ENCODE results near the gene TACC3.

Gene TACC3

DNA sequence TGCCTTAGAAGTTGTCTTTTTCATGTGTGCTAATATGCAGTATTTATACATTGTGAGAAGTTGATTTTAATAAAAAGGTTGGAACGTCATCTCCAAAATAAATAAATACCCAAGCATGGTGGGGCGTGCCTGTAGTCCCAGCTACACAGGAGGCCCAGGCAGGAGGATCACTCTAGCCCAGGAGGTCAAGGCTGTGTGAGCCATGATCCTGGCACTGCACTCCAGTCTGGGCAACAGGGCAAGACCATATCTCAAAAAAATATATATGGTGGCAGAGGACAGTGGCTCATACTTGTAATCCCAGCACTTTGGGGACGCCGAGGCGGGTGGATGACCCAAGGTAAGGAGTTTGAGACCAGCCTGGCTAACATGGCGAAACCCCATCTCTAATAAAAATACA lies 15.6 kb upstream of the TACC3 start:
- no peak for DNase-seq

DNA sequence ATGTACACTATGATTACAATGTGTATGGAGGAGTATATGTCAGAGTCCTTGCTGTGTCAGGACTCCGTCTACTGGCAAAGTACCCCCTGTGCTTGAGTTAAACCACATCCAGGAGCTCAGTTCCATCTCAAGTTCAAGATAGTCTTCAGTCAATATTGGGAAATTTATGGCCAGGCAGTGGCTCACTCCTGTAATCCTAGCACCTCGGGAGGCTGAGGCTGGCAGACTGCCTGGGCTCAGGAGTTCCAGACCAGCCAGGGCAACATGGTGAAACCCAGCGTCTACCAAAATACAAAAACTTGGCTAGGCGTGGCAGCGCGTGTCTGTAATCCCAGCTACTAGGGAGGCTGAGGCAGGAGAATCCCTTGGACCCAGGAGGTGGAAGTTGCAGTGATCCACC lies 15.0 kb upstream of the TACC3 start:
- DNase-seq, result no peak

DNA sequence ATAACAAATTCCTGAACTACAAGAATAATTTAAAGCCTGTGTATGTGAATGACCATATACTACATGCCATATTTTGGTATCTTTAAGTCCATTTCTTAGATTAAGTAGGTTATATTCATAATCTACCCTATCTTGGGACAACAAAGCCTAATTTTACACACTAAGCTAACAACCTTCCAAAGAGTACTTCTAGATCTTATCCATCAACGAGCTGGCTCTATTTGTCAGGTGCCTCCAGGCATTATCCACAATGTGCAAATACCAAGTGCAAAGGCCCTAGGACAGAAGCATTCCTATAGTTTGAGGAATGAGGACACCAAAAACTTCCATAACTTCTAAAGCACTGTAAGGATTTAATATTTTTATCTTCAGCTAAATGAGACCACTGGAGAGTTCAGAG lies 12.7 kb upstream of the TACC3 start:
- no peak for DNase-seq

DNA sequence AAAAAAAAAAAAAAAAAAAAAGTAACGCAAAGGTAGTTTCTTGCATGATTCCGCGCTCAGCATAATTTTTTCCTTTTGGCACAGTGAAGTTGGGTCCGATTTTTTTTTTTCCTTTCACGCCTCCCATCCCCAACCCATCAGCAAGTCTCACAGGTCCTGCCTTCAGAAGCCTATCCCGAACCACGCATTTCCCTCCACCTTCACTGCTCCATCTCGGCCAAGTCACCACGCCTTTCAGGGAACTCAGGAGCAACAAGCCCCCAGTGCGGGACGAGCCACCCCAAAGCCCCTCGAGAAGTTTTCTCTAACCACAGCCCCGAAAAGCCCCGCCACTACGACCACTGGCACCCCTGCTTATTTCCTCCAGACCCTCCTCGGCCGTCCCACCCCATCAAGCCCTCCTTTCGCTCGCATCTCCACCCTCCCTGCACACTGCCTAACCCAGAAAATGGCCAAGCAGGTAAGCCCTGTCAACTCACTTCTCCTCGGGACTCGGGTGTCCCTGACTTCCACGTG lies 10.2 kb upstream of the TACC3 start:
- no peak for DNase-seq

DNA sequence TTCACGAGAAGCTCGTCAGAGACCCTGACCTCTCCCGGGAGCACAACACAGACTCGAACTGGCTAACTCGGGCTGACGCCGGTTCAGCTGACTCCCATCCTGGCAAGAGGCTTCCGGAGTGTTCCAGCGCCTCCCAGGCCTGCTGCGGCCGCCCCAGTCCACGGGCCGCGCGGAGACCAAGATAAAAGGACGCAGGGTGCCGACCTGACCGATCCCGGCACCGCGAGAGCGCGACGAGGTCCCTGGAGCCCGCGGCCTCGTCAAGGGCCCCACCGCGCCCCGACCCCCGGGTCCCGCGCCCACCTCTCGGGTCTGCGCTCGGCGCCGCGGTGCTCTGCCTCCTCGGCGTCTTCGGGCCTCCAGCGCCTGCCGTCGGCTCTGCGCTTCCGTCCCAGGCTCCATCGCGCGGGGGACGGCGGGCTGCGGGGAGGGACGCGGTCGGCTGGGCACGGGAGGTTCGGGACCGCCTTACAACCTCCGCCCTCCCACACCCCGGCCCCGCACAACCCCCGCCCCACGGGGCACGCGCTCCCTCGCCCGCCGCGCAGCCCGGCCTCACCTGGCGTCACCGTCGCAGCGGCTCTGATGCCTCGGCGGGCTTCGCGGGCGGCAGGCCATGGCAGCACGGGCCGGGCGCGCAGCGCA lies 9.6 kb upstream of the TACC3 start:
- no peak for DNase-seq

DNA sequence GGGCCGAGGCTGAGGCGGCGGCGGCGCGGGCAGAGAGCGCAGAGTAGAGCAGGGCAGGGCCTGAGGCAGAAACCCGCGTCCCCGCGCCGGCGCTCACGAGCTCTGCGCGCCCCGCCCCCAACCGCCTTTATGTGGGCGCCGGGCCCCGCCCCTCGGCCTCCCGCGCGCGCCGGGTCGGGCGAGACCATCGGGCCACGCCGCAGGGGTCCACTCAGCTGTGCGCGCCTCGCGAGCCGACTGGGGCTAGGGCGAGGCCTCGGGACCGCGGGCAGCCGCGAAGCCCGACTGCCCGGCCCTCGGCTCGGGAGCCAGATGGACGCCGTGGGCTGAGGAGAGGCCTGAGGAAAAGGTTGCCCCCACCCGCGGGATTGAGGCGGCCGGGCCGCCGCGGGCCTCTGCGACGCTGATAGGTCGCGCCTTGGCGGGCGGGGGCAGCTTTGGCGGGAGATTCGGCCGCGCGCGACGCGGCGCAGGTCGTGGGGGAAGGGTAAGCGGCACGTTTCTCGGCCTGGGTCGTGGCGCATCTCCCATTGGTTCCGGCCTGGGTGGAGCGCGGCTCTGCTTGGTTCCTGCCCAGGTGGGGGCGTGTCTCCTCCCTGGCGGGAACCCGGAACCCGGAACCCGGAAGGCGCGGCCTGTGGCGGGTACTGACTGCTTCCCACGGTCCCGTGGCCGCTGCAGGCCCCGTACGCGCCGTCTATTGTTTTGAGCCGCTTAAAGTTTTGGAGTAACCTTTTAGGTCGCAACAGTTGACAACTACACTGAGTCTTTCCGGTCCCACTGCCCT lies 8.9 kb upstream of the TACC3 start, which contains the start of gene SLBP:
Gene SLBP, minus strand, starts transcription at position 104 of the 787 bp plus-strand sequence. CDS start 131 bp downstream, outside the sequence.
- peak; percentile 97 for DNase-seq

DNA sequence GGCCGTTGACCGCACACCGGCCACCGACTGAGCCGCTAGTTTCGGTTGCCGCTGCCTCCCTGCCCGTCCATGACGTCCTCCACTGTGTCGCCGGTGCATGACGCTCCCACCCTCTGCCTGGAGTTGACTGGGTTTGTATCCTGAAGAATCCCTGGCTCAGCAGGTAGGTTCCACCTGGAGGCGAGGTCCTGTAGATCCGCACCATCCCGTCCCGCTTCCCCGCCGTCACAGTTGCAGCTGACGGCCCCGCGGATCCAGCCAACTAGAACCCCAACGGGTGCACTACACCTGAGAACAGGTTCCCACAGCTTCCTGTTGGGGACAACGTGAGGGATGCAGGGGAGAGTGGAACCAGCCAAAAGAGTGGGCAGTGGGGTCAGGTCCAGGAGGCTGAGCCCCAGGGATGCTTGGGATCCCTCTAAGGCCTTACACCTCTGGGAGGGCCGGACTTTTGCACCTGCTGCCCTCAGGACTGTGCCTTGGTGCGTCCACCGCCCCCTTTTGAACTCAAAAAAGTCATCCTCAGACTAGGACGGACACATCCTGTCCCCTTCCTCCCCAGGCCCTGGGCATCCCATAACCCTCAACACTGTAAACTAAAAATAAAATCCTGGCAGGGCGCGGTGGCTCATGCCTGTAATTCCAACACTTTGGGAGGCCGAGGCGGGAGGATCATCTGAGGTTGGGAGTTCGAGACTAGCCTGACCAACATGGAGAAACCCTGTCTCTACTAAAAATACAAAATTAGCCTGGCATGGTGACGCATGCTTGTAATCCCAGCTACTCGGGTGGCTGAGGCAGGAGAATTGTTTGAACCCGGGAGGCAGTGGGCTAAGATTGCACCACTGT lies 8.1 kb upstream of the TACC3 start:
- DNase-seq, result peak; percentile 60

DNA sequence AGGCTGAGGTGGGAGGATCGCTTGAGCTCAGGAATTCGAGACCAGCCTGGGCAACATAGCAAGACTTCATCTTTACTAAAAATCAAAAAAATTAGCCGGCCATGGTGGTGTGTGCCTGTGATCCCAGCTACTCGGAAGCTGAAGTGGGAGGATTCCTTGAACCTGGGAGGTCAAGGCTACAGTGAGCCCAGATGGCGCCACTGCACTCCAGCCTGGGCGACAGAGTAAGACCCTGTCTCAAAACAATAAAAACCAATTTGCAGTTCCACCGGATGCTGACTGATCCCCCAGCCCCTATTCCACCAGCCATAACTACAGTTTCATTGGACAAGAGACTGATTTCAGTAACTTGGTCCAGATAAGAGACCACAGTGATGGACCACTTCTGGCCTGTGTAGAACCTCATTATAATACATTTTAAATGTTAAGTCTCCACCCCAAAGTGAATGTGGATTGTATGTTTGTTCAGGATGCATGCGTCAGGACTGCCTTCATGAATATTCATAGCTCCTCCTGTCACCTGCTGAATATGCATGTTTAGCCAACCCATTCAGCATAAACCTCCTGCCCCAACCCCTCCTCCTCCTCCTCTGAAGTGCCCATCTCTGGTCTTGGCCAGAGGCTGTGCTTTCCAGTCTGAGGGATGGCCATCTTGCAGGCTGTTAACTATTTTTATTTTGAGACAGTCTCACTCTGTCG lies 6.9 kb upstream of the TACC3 start:
- DNase-seq, result peak; percentile 31

DNA sequence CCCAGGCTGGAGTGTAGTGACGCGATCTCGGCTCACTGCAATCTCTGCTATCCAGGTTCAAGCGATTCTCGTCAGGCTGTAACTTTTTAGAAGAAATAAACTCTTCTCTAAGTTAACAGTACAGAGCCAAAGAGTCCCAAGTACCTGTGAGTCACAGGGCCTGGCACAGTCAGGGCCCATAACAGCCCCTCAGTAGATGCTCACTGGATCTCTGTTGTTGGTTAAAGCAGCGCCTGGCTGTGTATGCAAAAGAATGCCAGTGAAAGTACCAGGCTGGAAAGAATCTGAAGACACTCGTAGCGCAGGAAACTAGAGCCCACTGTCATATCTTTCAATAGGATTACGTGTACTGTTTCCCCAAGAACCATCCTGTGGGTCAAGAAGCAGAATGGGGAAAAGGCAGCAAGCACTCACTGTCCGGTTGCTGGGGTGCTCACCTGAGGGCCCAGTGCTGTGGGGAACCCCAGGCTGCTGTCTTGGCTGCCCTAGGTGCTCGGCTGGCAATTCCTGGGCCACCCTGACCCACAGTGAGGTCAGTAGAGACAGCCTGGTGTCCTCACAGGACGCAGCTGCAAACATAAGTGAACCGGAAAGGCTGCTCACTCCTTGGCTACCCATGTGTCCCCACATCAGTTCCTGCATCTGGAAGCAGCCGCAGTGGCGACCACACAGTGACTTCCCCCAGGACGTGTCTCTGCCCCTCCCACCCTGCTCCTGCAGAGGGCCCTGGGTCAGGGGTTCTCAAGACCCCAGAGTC lies 6.1 kb upstream of the TACC3 start:
- no peak for DNase-seq

DNA sequence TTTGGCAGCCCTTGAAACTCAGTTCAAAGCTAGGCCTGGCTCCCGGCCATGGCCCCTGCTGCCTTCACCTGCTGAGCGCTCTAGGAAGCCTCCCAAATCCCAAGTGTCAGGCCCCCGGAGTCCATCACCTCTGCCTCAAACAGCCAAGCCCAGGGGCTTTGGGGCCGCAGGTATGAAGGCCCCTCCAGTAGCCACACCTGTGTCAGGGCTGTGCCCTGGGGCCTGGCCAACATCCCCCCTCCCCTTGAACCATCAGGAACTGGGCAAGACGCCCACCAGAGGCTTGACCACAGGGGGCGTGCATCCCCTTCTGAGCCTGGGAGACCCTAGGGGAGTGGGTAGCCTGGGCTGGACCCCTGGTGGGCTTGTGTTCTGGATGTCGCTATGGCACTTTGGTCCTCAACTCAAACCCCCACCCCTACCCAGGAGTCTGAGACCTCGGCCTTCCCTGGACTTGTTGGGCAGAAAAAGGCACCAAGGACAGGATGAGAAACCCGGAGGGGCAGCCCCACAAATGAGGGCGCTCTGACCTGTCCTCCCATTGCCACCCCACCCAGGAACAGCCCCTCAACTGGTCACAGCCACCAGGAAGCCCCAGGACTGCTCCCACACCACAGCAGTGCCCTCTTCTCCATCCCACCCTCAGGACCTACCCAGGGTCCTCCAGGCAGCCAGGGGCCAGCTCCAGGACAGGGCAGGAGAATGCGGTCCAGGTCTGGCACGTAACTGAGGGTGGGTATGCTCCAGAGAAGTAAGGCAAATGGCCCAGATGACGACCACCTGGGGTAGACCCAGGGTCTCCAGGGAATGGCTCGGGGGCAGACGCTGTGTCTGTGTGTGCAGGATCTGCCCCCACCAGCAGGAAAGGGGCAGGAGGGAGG lies 5.0 kb upstream of the TACC3 start:
- no peak for DNase-seq

DNA sequence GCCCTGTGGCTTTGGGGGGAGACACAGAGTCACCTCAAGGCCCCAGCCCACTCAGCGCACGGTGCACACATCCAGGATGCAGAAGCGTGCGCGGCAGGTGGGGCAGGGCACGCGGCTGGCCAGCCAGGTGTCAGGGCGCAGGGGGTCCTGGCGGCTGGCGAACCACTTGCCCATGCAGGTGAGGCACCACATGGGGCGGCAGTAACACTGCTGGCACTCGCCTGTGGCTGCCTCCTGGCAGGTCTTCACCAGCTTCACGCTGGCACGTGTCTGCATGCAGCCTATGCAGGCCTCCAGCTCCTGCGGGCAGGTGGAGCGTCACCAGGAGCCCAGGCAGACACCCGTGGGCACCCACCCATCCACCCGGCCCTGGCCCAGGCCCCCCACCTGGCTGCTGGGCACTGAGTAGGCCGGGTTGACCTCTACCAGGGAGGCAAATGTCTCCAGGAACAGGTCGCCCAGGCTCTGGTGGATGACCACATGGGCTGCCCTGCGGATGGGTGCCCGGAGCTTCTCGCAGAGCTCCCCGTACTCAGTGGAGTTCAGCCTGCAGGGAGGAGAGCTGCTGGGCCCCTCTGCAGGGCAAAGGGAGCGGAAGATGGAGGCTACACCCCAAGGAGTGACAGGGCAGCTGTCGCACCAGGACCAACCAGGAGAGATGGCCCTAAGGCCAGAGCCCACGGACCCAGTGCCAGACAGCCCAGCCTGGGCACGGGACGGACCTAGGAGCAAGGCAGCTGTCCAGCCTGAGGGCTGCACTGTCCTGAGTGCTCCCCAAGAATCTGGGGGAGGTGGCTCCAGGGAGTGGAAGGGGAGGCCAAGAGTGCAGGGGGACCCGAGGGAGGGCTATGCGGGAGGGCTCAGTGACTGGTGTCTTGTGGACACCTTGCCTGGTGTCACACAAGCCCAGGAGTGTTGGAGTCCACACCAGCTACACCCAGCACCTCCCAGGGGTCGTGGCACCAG lies 3.9 kb upstream of the TACC3 start:
- no peak for DNase-seq

DNA sequence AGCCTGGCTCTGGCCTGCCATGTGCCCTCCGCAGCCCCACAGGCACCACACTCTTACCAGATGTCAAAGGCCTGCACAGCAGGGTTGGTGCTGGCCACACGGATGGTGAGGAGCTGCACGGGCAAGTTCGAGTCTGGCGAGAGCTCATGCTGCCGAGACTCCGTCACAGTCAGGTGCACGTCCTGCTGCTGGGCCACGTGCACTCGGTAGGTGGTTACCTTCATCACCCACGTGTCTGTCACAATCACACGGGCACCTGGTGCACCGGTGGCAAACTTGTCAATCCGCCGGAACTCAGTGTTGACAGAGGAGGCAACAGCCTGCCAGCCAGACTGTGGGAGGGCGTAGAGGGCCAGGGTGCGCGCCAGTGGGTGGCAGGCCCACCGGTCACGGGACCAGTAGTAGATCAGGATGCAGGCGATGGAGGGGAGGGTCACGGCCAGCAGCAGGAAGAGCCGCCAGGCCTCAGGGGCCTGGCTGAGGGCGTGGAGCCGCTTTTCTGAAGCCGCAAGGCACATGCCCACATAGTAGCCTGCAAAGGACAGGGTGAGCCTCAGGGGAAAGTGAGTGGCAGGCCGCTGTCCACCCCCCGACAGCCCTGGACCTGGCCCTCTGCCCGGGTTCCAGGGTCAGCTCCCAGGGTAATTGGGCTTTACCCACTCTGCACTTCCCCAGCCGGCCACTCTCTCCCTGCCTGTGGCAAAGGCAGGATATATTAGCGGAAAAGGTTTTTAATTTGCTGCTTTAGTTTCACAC lies 3.0 kb upstream of the TACC3 start:
- no peak for DNase-seq

DNA sequence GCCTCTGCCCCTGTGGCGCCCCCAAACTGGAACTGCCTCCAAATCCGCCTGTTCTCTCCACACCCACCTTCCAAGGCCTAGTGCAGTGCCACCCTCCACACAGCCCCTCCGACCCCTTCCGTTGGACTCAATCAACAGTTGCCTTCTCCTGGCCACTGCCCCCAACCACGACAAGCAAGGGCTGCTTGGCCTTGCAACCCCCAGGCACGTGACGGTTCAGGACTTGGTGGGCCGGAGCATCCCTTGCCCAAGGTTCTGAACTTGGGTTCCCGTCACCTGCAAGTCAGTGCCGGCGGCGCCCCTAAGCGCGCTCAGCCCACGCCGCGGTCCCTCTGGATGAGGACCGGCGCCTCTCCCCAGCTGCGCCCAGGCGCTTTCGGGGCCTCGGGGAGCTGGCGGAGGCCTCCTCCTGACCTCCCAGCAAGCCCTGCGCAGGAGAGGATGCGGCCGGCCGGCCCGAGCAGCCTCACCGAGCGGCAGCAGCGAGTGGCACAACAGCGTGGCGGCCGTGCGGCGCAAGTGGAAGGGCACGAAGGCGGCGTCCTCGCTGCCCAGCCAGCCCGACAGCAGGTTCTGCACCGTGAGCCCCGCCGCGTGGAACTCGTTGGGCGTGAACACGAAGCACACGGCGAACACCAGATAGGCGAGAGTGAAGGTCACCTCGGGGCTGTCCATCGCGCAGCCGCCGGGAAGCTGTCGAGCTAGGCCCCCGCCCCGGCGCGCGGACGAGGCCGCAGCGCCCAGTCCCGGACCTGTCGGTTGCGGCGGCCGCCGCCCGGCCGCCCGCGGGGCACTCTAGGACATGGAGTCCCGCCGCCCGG lies 948 bp upstream of the TACC3 start:
- DNase-seq, result no peak

DNA sequence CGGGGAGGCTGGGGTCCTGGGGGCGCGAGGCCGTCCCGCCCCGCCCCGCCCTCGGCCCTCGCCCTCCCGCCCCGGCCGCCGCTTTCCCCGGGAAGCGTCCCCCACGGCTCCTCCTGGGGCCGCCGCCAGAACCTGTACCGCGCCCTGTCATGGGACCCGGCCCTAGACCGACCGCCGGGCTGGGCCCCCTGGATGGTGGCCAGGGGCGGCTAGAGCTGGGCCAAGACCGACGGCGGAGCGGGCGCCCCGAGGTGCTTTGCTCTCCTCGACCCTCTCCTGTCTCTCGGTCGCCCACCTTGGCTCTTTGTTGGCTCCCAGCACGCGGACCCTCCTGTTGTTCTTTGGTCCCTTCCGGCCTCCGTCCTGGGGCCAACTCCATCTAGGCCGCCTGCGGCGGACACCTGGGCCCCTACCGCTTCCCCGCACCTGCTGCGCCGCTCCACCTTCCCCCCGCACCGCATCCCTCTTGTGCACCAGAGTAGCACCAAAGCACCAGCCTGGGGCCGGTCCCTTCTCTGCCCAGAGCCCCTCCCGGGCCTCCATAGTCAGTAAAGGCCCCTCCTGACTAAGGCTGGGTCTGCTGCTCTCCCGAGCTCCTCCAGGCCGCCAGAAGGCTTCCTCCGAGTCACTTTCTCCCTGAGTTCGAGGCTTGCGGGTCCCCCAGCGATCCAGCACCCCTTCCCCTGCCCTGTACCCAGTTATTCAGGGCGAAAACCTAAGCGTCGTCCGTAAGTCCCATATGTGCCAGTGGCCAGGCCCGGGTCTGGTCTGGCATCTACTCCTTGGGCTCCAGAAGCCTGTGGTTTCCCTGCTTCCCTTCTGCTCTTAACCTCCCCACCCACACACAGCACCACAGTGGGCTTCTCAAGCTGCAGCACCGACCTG lies 587 bp downstream of the TACC3 start:
- DNase-seq, result no peak

DNA sequence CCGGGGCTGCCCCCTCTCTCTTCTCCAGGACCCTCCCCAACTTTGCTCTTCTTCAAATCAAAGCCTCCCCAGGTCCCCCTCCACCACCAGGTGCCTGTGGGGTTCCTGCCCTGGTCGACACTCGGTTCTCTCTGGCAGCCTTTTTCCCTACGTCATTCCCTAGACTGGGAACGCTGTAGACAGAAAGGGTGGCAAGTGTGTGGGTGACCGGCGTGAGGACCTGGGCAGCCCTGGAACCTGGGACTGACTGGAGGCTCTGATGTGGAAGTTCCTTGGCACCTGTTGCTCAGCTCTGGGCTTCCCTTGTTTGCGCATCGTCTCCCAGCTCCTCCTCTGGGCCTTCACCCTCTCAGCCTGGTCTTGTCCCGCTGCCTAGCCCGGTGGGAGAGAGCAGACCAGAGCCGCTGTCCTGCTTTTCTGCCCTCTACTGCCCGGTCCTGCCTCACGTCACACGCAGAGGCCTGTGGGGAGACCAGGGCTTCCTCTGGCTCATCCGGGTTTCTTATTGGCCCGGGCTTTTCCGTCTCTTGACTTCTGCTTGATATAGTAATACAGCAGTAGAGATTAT lies 1.3 kb downstream of the TACC3 start:
- no peak for DNase-seq

DNA sequence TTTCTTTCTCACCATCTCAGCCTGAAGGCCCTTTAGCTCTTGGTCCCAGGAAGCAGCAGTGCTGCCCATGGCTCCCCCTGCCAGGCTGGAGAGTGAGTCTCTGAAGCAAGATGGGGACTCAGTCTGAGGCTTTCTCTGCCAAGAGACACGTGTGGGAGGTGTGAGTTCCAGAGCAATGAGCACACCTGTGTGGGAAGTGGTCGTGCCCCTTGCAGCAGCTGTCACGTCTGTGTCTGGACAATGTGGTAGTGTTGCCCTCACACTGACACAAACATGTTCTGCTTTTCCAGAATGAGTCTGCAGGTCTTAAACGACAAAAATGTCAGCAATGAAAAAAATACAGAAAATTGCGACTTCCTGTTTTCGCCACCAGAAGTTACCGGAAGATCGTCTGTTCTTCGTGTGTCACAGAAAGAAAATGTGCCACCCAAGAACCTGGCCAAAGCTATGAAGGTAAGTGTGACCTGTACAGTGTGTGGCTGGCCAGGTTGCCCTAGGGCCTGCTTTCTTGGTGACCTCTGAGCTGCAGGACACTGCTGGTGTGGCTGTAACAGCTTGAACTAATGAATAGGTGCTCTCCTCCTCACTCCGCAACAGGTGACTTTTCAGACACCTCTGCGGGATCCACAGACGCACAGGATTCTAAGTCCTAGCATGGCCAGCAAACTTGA lies 1.9 kb downstream of the TACC3 start:
- DNase-seq, result no peak

Measured in NCI-H2029 (cell line).